Liver (tissue), 3 donors: Measurements from ENCODE around the gene RNF111.
"Not testable (repeated sequence)": the region's sequence is repeated elsewhere in the genome, so short reads cannot be mapped to it uniquely, and the experiment has no call there.

Experiments used
- ATF3 ChIP-seq: IDR thresholded peaks from 2 replicates; pipeline ENCODE4 v1.6.1; 2016; ENCODE audit warnings: antibody characterized with exemption
- FOXA1 ChIP-seq: IDR thresholded peaks from 2 replicates; pipeline ENCODE4 v1.6.1; 2016; ENCODE audit warnings: antibody characterized with exemption
- HNF4G ChIP-seq: IDR thresholded peaks from 2 replicates; pipeline ENCODE4 v1.6.1; 2016; ENCODE audit warnings: antibody characterized with exemption
- REST ChIP-seq: IDR thresholded peaks from 2 replicates; pipeline ENCODE4 v1.6.1; 2016; ENCODE audit warnings: antibody characterized with exemption, mild to moderate bottlenecking
- RXRA ChIP-seq, 2 donors: IDR thresholded peaks; 2 replicates each; pipeline ENCODE4 v1.6.1; 2017 to 2018; ENCODE audit warnings: antibody characterized with exemption in 2 of 2, mild to moderate bottlenecking in 1 of 2
- SP1 ChIP-seq: IDR thresholded peaks from 2 replicates; pipeline ENCODE4 v1.6.1; 2018; ENCODE audit warnings: antibody characterized with exemption, mild to moderate bottlenecking
- TAF1 ChIP-seq: conservative IDR thresholded peaks from 2 replicates; pipeline ENCODE4 v1.6.1; 2016; ENCODE audit warnings: antibody characterized with exemption, mild to moderate bottlenecking
- YY1 ChIP-seq: IDR thresholded peaks from 2 replicates; pipeline ENCODE4 v1.6.1; 2016; ENCODE audit warnings: antibody characterized with exemption, mild to moderate bottlenecking
- TF ChIP-seq, protein P1 (sequence below): IDR thresholded peaks from 2 replicates; pipeline ENCODE4 v1.6.1; 2016; ENCODE audit warnings: antibody characterized with exemption
- TF ChIP-seq, protein P2 (sequence below): fragments of 150-350 bp; IDR thresholded peaks from 2 replicates; pipeline ENCODE4 v1.5.1; 2017; ENCODE audit warnings: improper control_type of control experiment, low read depth, low read length; ENCODE audit not compliant: missing input control
- TF ChIP-seq, protein P3 (sequence below): IDR thresholded peaks from 2 replicates; pipeline ENCODE4 v1.6.1; 2016; ENCODE audit warnings: antibody characterized with exemption
- donor health status: healthy.
- donor health status: healthy.

DNA sequence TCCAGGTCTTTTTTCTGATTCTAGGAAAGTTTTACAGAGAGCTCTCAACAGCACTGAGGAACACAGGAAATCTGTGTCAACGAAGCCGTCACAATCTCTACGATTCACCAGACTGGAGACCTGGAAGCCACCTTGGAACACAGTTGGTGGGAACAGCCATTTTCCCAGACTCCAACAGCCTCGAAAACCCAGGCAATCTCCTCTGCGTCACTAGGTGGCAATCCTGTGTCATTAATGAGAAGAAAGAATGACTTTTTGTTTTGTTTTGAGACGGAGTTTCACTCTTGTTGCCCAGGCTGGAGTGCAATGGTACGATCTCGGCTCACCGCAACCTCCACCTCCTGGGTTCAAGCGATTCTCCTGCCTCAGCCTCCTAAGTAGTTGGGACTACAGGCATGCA is 157.1 kb downstream of the RNF111 start:
- TF ChIP-seq, protein P1, sequence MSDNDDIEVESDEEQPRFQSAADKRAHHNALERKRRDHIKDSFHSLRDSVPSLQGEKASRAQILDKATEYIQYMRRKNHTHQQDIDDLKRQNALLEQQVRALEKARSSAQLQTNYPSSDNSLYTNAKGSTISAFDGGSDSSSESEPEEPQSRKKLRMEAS, result not testable (repeated sequence)
- TF ChIP-seq, protein P2, sequence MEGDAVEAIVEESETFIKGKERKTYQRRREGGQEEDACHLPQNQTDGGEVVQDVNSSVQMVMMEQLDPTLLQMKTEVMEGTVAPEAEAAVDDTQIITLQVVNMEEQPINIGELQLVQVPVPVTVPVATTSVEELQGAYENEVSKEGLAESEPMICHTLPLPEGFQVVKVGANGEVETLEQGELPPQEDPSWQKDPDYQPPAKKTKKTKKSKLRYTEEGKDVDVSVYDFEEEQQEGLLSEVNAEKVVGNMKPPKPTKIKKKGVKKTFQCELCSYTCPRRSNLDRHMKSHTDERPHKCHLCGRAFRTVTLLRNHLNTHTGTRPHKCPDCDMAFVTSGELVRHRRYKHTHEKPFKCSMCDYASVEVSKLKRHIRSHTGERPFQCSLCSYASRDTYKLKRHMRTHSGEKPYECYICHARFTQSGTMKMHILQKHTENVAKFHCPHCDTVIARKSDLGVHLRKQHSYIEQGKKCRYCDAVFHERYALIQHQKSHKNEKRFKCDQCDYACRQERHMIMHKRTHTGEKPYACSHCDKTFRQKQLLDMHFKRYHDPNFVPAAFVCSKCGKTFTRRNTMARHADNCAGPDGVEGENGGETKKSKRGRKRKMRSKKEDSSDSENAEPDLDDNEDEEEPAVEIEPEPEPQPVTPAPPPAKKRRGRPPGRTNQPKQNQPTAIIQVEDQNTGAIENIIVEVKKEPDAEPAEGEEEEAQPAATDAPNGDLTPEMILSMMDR, result not testable (repeated sequence)
- TF ChIP-seq REST; FOXA1; SP1; ATF3; RXRA (IDR thresholded peaks at IDR 0.05); TAF1; HNF4G; YY1: not testable (repeated sequence)
- TF ChIP-seq, protein P3, sequence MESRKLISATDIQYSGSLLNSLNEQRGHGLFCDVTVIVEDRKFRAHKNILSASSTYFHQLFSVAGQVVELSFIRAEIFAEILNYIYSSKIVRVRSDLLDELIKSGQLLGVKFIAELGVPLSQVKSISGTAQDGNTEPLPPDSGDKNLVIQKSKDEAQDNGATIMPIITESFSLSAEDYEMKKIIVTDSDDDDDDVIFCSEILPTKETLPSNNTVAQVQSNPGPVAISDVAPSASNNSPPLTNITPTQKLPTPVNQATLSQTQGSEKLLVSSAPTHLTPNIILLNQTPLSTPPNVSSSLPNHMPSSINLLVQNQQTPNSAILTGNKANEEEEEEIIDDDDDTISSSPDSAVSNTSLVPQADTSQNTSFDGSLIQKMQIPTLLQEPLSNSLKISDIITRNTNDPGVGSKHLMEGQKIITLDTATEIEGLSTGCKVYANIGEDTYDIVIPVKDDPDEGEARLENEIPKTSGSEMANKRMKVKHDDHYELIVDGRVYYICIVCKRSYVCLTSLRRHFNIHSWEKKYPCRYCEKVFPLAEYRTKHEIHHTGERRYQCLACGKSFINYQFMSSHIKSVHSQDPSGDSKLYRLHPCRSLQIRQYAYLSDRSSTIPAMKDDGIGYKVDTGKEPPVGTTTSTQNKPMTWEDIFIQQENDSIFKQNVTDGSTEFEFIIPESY, result not testable (repeated sequence)
